ENCODE measurements around the gene IL13.

IL13 gene

GRCh38 chr5:132641841-132642240 is 16.1 kb upstream of the IL13 start:
- no peak overlapping the region for H3K9ac ChIP-seq (ENCODE audit: insufficient read length, low read depth)
- TF ChIP-seq YY1 (IDR thresholded peaks at IDR 0.05; ENCODE audit: insufficient read depth, insufficient read length) = no peak
- TF ChIP-seq SUZ12 (IDR thresholded peaks at IDR 0.05; ENCODE audit: extremely low read depth, insufficient read depth, insufficient read length) = no peak
- no peak for TF ChIP-seq ZNF274 (IDR thresholded peaks at IDR 0.05; ENCODE audit: low read depth, low read length)
- no peaks in the 10 kb centered on the region for H3K27me3 ChIP-seq (ENCODE audit: insufficient read depth, insufficient read length)
- no peaks in the 10 kb centered on the region for H3K4me1 ChIP-seq (ENCODE audit: insufficient read depth, insufficient read length)
- H3K9me3 ChIP-seq (ENCODE audit: insufficient read depth, low read length) = no peaks in the 10 kb centered on the region
- no peak overlapping the region for H3K4me3 ChIP-seq (ENCODE audit: insufficient read length, low read depth)
- DNase-seq (ENCODE audit: low read depth, low spot score) = no peak
- peaks cover 47% of the 10 kb centered on the region for H3K36me3 ChIP-seq (ENCODE audit: insufficient read depth, insufficient read length, low read length)

- TF ChIP-seq YY1 (IDR thresholded peaks at IDR 0.05; ENCODE audit: insufficient read depth, insufficient read length) = no peak
- no peak for TF ChIP-seq SUZ12 (IDR thresholded peaks at IDR 0.05; ENCODE audit: extremely low read depth, insufficient read depth, insufficient read length)
- TF ChIP-seq ZNF274 (IDR thresholded peaks at IDR 0.05; ENCODE audit: low read depth, low read length) = no peak
- no peaks in the 10 kb centered on the region for H3K4me1 ChIP-seq (ENCODE audit: insufficient read depth, insufficient read length)
- DNase-seq (ENCODE audit: low read depth, low spot score) = no peak
- no peak overlapping the region for H3K9ac ChIP-seq (ENCODE audit: insufficient read length, low read depth)
- peaks cover 35% of the 10 kb centered on the region for H3K36me3 ChIP-seq (ENCODE audit: insufficient read depth, insufficient read length, low read length)
- no peak overlapping the region for H3K4me3 ChIP-seq (ENCODE audit: insufficient read length, low read depth)
- H3K9me3 ChIP-seq (ENCODE audit: insufficient read depth, low read length) = no peaks in the 10 kb centered on the region
- no peaks in the 10 kb centered on the region for H3K27me3 ChIP-seq (ENCODE audit: insufficient read depth, insufficient read length)
Measured at GRCh38 chr5:132644177-132644576, 13.8 kb upstream of the IL13 start.

- H3K4me1 ChIP-seq (ENCODE audit: insufficient read depth, insufficient read length) = no peaks in the 10 kb centered on the region
- H3K27me3 ChIP-seq (ENCODE audit: insufficient read depth, insufficient read length) = no peaks in the 10 kb centered on the region
- H3K4me3 ChIP-seq (ENCODE audit: insufficient read length, low read depth) = no peak overlapping the region
- H3K9me3 ChIP-seq (ENCODE audit: insufficient read depth, low read length) = no peaks in the 10 kb centered on the region
- no peak for DNase-seq (ENCODE audit: low read depth, low spot score)
- H3K9ac ChIP-seq (ENCODE audit: insufficient read length, low read depth) = no peak overlapping the region
- no peak for TF ChIP-seq YY1 (IDR thresholded peaks at IDR 0.05; ENCODE audit: insufficient read depth, insufficient read length)
- TF ChIP-seq ZNF274 (IDR thresholded peaks at IDR 0.05; ENCODE audit: low read depth, low read length) = no peak
- TF ChIP-seq SUZ12 (IDR thresholded peaks at IDR 0.05; ENCODE audit: extremely low read depth, insufficient read depth, insufficient read length) = no peak
- peaks cover 20% of the 10 kb centered on the region for H3K36me3 ChIP-seq (ENCODE audit: insufficient read depth, insufficient read length, low read length)
Measured at GRCh38 chr5:132646583-132647266, 11.2 kb upstream of the IL13 start.

- DNase-seq (ENCODE audit: low read depth, low spot score) = no peak
Measured at GRCh38 chr5:132647473-132647872, 10.5 kb upstream of the IL13 start.

GRCh38 chr5:132648355-132648754 is 9.6 kb upstream of the IL13 start:
- Histone ChIP-seq H3K4me3 (ENCODE audit: insufficient read length, low read depth) (no peak overlapping the region), H3K4me1 (ENCODE audit: insufficient read depth, insufficient read length) (no peaks in the 10 kb centered on the region), H3K9ac (ENCODE audit: insufficient read length, low read depth) (no peak overlapping the region), H3K36me3 (ENCODE audit: insufficient read depth, insufficient read length, low read length) (peaks cover 5% of the 10 kb centered on the region), H3K9me3 (ENCODE audit: insufficient read depth, low read length) (no peaks in the 10 kb centered on the region), H3K27me3 (ENCODE audit: insufficient read depth, insufficient read length) (no peaks in the 10 kb centered on the region)
- TF ChIP-seq SUZ12 (IDR thresholded peaks at IDR 0.05; ENCODE audit: extremely low read depth, insufficient read depth, insufficient read length) (no peak), YY1 (IDR thresholded peaks at IDR 0.05; ENCODE audit: insufficient read depth, insufficient read length) (no peak), ZNF274 (IDR thresholded peaks at IDR 0.05; ENCODE audit: low read depth, low read length) (no peak)
- DNase-seq (ENCODE audit: low read depth, low spot score) = no peak

More at GRCh38 chr5:132647473-132647872, 10.5 kb upstream of the IL13 start:
- Histone ChIP-seq H3K4me1 (ENCODE audit: insufficient read depth, insufficient read length) (no peaks in the 10 kb centered on the region), H3K9me3 (ENCODE audit: insufficient read depth, low read length) (no peaks in the 10 kb centered on the region), H3K9ac (ENCODE audit: insufficient read length, low read depth) (no peak overlapping the region), H3K4me3 (ENCODE audit: insufficient read length, low read depth) (no peak overlapping the region), H3K27me3 (ENCODE audit: insufficient read depth, insufficient read length) (no peaks in the 10 kb centered on the region), H3K36me3 (ENCODE audit: insufficient read depth, insufficient read length, low read length) (peaks cover 12% of the 10 kb centered on the region)
- TF ChIP-seq YY1 (IDR thresholded peaks at IDR 0.05; ENCODE audit: insufficient read depth, insufficient read length) (no peak), ZNF274 (IDR thresholded peaks at IDR 0.05; ENCODE audit: low read depth, low read length) (no peak), SUZ12 (IDR thresholded peaks at IDR 0.05; ENCODE audit: extremely low read depth, insufficient read depth, insufficient read length) (no peak)

- no peaks in the 10 kb centered on the region for H3K36me3 ChIP-seq (ENCODE audit: insufficient read depth, insufficient read length, low read length)
- H3K4me3 ChIP-seq (ENCODE audit: insufficient read length, low read depth) = no peak overlapping the region
- H3K9me3 ChIP-seq (ENCODE audit: insufficient read depth, low read length) = no peaks in the 10 kb centered on the region
- H3K9ac ChIP-seq (ENCODE audit: insufficient read length, low read depth) = no peak overlapping the region
- H3K27me3 ChIP-seq (ENCODE audit: insufficient read depth, insufficient read length) = peaks cover 24% of the 10 kb centered on the region
- DNase-seq (ENCODE audit: low read depth, low spot score) = no peak
- TF ChIP-seq YY1 (IDR thresholded peaks at IDR 0.05; ENCODE audit: insufficient read depth, insufficient read length) (no peak), SUZ12 (IDR thresholded peaks at IDR 0.05; ENCODE audit: extremely low read depth, insufficient read depth, insufficient read length) (no peak), ZNF274 (IDR thresholded peaks at IDR 0.05; ENCODE audit: low read depth, low read length) (no peak)
- H3K4me1 ChIP-seq (ENCODE audit: insufficient read depth, insufficient read length) = no peaks in the 10 kb centered on the region
Measured at GRCh38 chr5:132651838-132652469, 6.0 kb upstream of the IL13 start.

- Histone ChIP-seq H3K9ac (ENCODE audit: insufficient read length, low read depth) (no peak overlapping the region), H3K4me3 (ENCODE audit: insufficient read length, low read depth) (no peak overlapping the region), H3K27me3 (ENCODE audit: insufficient read depth, insufficient read length) (peaks cover 37% of the 10 kb centered on the region), H3K9me3 (ENCODE audit: insufficient read depth, low read length) (no peaks in the 10 kb centered on the region), H3K4me1 (ENCODE audit: insufficient read depth, insufficient read length) (no peaks in the 10 kb centered on the region), H3K36me3 (ENCODE audit: insufficient read depth, insufficient read length, low read length) (no peaks in the 10 kb centered on the region)
- no peak for TF ChIP-seq YY1 (IDR thresholded peaks at IDR 0.05; ENCODE audit: insufficient read depth, insufficient read length)
- no peak for TF ChIP-seq ZNF274 (IDR thresholded peaks at IDR 0.05; ENCODE audit: low read depth, low read length)
- no peak for TF ChIP-seq SUZ12 (IDR thresholded peaks at IDR 0.05; ENCODE audit: extremely low read depth, insufficient read depth, insufficient read length)
- no peak for DNase-seq (ENCODE audit: low read depth, low spot score)
Measured at GRCh38 chr5:132653716-132654115, 4.3 kb upstream of the IL13 start.
